Femur (tissue), 1 donor: Measurements from ENCODE around the gene TMEM209.
"Not testable (repeated sequence)": the region's sequence is repeated elsewhere in the genome, so short reads cannot be mapped to it uniquely, and the experiment has no call there.

Experiments
- DNase-seq: peaks from one replicate; pipeline ENCODE4 v3.0.0-alpha.2; 2017

TMEM209 gene

DNA sequence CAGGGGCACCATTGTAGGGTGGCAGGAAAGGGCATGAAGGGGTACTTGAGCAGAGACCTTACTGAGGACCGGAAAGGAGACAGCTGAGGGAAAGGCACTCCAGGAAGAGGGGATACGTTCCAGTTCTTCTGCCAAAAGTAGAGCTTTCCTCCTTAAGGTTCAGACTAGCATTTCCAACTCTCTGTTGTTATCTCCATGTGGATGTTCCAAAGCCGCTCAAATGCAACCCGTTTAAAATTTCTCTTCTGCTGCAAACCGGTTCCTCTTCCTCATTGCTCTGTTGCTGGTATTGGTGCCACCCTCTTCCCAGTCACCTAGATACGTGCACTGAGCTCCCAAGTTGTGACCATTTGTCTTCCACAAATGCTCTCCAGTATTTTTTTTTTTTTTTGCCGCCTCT, 47.5 kb downstream of the TMEM209 start:
- DNase-seq, result no peak

DNA sequence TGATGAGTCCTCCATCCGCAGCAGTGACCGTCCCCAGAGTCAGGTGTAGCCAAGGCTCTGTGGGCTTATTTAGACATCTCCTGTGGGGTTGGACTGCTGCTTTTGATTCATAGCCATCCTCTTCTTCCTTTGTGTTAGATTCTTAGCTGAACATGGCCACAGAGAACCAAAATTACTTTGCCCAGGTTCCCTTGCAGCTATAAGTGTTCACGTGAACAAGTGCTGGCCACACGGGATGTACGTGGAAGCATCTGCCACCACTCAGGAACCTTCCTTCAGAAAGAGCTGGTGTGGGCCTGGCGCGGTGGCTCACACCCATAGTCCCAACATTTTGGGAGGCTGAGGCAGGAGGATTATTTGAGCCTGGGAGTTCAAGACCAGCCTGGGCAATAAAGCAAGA, 49.1 kb downstream of the TMEM209 start:
- no peak for DNase-seq

DNA sequence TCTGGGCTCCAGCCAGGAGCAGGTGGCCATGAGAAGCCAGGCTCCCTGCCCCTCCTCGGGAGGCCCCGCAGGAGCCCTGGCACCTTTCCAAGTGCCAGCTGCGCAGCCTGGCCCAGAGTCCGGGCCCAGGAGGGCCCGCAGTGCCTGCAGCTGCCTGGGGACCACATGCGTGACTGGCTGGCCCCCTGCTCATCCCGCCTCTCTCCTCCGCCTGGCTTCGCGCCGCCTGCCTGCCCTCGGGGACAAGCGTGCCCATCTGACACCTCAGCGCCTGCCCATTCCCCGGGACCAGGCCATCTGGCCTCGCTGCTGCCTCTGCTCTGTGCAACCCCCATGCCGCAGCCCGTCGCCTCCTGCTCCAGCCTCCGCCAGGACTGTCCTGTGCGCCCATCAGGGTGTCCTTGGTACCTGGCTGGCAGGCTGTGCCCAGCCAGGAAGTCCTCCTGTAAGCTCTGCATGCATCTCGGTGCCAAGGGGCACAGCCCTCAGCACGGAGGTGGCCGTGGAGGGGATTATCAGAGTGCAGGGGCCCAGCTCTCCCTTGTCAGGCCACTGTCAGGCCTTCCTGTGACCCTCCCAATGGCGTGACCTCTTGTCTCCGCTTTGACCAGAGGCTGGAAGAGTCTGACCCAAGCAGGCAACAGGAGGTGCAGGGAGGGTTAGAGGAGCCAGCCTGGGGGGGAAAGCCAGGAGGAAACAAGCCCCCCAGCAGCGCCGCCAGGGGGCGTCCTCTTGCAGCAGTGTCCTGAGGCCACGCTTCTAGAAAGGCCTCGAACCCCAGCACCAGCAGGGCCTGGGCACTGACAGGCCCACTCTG, 50.5 kb downstream of the TMEM209 start:
- DNase-seq, result peak; percentile 83

DNA sequence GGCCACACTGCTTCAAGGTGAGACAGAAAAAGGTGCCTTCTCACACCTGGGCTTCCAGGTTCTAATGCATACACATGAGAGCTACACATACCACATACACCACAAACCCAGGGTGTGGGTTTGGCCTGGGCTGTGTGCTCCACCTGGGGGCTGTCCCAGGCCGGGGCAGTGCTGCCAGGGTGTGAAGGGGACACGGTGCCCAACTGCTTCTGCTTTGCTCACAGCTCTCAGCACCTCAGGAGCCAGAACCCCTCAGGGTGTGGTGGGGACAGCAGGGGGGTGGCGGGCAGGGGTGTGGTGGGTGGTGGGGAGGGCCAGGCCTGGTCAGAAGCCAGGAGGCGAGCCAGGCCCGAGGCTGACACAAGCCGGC, 51.1 kb downstream of the TMEM209 start:
- DNase-seq, result no peak

DNA sequence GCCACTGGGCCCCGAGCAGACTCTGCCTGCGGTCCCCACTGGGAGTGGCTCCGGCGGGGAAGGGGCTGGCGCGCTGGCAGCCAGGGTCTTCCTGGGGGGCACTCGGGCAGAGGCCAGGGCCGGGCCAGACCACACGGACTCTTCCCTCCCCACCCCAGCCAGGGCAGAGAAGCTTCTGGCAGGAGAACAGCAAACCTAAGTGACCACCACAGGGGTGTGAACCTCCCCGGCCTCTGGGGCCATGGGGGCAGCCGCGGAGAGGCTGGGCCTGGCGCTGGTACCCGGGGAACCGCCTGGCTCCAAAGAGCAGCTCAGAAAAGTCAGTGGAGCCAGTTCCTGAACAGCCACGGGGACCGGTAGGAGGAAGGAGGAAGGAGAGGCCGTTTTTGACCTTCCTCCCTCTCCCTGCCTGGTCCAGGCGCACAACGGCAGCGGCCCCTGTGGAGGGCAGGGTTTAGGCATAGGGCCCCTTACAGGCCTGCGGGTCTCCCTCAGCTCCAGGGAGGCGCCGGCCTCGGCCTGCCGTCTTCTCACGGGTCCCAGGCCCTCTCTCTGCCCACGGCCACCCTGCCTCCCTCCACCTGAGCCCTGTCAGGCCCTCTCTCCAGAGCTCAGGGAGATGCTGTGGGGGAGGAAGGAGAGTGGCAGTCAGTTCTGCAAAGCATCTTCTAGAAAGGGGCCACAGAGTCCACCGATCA, 51.8 kb downstream of the TMEM209 start:
- peak; percentile 49 for DNase-seq

DNA sequence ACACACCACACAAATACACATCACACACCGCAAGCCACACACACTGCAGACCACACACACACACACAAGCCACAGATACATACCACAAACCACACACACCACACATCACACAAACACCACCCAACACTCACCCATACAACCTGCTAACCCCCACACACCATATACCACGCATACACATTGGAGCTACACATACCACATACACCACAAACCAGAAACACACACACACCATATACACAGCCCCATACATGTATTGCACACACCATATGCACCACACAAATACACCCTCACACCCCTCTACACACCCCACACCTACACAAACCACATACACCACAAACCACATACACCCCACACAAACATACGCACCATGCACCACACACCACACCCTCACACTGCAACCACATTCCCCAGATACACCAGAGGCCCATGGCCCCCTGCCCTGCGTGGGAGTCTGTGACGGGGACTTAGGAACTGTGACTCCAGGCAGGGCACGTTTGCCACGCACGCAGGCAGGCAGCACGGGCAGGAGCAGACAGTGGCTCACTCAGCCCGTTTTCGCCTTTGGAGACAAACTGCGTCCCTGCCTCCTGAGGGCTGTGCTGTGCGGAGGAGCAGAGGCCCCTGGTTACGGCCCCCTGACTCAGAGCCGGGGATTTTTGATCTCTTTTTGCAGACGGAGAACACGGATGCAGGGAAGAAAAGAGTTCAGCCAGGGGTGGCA, 52.6 kb downstream of the TMEM209 start:
- DNase-seq, result peak; percentile 76

DNA sequence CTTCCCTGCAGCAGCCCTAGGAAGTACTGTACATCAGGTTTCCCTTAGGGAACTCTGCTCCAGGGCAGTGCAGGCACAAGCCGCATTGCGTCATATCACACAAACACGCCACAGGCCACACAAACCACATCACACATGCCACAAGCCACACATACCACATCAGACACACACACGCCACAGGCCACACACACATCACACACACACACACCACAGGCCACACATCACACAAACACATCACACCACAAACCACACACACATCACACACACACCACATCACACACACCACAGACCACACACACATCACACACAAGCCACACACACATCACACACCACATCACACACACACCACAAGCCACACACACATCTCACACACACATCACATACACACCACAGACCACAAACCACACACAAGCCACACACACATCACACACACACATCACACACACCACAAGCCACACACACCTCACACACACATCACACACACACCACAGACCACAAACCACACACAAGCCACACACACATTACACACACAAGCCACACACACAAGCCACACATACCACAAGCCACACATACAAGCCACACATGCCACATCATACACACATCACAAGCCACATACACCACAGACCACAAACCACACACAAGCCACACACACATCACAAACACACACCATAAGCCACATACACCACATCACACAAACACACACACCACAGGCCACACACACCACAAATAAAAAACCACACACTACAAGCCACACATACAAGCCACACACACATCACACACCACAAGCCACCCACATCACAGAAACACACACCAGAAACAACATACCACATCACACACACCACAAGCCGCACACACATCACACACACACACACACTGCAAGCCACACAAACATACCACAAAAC, 53.4 kb downstream of the TMEM209 start:
- DNase-seq, result no peak

DNA sequence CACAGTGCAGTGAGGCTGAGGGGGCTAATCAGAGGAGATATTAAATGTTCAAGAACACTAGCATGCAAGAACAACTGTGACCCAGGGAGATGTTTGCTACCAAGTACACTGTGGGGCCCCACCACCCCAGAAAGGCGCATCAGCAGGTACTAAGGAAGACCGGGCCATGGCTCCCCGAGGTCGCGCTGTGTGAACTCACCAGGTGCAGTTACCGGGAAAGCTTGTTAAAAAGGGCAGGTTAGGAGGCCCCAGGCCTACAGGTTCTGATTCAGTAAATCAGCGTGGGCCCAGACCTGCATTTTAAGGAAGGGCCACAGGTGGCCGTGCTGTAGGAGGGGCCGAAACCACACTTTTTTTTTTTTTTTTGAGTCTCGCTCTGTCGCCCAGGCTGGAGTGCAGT, 54.6 kb downstream of the TMEM209 start:
- no peak for DNase-seq

DNA sequence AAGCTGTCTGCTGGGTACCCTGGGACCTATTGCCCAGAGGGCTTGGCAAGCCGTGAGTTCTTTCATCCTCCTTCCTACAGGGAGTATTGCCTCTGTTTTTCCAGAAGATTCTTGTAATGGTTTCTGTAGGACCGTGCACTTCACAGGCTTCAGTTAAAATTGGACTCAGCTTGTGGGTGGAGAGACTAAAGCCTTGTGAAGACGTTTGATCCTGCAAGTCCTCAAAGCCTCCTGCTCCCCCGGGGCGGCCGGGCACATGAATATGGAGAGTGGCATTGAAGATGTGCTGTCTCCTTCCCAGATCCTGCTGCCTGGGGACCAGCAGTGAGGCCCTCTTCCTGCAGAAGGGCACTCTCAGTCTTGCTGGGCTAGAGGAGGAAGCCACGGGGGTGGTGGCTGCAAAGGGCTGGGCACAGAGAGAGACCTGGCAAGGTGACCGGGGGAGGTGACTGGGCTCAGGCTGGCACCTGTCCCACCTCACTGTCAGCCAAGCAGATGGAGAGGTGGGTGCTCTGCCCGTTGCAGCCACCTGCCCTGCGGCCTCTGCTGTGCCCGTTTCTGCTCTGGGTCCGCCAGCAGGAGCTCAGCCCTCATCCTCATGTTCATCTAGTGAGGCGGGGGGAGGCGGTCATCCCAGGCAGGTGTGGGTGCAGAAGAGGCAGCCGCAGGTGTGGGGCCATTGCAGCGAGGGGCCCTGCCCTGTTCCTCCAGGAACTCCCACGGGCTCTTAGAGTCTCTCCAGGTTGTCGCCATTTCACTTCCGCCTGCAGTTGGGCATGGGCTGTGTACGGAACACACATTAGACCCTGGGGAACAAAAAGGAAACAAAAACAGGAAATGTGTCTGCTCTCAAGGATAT, 55.7 kb downstream of the TMEM209 start:
- no peak for DNase-seq

DNA sequence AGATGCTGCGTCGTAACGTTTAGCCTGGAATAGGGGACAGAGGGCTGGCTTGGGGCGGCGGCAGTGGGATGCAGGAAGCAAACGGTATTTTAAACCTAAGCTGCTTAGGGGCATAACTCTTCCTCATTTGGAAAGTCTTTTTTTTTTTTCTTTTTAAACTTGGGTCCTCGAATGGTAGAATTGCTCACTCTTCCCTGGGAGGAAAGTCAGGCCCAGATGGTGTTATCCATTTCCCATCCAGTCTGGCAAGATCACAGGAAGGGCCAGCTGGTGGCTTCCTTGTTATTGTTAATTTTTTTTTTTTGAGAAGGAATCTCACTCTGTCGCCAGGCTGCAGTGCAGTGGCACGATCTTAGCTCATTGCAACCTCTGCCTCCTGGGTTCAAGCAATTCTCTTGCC, 56.6 kb downstream of the TMEM209 start:
- DNase-seq, result no peak

DNA sequence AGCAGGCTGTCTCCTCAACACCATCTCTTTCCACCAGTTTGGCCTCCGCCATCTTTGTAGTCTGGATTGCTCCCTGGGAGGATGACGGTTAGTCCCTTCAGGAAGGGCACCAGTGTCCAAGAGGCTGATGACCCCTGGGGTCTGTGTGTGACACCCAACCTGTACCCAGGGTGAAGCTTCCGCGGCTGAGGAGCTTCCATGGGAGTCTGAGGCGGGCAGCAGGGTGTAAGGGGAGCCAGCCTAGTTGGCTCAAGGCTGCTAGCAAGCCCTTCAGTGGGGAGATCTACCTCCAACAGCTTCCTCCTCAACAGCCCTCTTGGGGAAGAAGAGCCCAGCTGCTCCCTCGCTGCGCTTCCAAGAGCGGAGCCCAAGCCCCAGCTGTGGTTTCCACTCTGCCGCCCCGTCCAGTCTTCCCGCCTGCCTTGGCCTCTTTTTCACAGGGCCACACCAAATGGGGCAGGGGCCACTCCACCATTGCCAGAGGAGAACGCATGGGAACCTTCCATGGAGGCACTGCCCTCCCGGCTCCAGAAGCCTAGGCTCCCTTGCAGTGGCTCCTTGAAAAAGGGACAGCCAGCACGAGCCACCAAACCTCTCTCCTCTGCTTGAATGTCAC, 57.4 kb downstream of the TMEM209 start:
- DNase-seq, result no peak

DNA sequence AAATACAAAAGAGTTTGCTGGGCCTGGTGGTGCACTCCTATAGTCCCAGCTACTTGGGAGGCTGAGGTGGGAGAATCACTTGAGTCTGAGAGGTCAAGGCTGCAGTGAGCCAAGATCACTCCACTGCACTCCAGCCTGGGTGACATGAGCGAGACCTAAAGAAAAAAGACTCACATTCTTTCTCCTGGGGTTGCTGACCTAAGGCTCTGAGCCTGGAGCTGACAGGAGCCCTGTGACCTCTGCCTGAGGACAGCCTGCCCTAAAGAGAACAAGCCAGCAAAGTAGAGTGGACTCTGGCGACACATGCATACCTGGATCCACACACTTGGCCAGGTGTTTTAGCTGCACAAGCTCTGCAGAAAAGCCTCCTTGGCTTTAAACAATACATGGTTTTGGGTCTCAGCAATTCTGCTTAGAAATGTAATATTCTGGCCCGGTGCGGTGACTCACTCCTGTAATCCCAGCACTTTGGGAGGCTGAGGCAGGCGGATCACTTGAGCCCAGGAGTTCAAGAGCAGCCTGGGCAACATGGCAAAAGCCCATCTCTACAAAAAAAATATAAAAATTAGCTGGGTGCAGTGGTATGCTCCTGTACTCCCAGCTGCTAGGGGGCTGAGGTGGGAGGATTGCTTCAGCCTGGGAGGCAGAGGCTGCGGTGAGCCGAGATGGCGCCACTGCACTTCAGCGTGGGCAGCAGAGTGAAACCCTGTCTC, 58.4 kb downstream of the TMEM209 start:
- no peak for DNase-seq

DNA sequence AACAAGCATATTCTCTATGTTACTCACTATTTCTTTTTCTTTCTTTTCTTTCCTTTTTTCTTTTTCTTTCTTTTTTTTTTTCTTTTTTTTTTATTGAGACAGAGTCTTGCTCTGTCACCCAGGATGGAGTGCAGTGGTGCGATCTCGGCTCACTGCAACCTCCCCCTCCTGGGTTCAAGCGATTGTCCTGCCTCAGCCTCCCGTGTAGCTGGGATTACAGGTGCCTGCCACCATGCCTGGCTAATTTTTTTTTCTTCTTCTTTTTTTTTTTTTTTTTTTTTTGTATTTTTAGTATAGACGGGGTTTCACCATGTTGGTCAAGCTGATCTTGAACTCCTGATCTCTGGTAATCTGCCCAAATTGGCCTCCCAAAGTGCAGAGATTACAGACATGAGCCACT, 59.1 kb downstream of the TMEM209 start:
- not testable (repeated sequence) for DNase-seq

DNA sequence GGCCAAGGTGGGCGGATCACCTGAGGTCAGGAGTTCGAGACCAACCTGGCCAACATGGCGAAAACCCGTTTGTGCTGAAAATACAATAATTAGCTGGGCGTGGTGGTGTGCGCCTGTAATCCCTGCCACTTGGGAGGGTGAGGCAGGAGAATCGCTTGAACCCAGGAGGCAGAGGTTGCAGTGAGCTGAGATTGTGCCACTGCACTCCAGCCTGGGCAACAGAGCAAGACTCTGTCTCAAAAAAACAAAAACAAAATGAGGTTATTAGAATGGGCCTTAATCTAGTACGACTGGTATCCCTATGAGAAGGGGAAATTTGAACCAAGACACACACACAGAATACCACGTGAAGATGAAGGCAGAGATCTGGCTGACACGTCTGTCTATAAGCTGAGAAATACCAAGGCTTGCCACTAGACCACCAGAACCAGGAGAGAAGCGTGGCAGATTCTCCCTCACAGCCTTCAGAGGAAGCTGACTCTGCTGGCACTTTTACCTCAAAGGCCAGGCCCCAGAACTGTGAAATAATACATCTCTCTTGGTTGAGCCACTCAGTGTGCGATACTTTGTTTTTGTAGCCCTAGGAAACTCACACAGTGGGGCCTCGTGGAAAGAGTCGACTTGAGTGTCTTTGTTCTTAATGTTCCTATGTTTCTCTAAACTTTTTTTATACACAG, 59.6 kb downstream of the TMEM209 start:
- no peak for DNase-seq

DNA sequence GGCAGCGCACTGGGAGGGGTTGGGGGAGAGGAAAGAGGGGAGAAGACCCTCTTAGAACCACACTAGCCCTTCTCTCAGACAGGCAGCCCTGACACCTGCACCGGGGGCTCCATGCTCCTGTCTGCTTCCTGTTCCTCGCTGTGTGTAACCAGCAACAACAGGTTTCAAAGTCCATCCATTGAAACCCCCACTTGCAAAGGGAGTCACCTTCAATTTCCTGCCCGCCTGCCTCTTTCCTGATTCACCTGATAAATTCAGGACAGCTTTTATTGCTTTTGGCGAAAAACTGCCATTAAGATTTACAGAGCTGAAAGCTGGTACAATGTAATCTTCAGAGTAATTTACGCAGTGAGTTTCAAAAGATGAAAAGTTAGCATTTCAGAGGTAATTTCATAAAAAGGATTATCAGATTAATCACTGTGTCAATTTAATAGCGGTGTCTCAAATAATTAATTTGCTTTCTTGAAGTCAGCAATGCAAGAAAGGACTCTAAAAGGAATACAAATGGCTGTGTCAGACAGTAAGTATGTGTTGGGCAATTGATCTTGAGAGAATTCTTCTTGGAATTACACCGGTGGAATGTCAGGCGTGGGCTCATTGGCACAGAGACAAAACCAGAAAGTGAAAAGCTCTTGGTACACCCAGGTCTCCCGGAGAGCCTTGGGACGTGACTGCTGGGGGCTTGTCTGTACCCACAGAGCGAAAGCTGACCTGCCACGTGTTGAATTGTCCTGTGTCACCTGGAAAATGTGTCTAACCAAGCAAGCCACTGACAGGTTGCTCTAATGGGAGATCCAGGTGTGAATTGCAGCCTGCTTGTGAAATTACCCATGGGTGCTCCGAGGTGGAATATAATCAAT, 60.7 kb downstream of the TMEM209 start:
- no peak for DNase-seq

DNA sequence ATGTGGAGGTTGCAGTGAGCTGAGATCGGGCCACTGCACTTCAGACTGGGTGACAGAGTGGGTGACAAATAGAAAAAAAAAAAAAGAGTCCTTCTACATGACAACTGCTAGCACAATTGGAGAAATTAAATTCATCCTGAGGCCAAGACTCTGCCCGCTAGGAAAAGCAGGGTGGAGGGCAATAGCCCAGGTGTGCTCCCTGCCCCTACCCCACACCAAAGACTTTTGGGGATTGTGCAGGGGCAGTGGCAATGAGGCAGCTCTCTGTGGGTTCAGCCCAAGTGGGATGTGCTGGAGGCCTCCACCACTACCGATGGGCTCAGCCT, 61.3 kb downstream of the TMEM209 start:
- DNase-seq, result no peak

DNA sequence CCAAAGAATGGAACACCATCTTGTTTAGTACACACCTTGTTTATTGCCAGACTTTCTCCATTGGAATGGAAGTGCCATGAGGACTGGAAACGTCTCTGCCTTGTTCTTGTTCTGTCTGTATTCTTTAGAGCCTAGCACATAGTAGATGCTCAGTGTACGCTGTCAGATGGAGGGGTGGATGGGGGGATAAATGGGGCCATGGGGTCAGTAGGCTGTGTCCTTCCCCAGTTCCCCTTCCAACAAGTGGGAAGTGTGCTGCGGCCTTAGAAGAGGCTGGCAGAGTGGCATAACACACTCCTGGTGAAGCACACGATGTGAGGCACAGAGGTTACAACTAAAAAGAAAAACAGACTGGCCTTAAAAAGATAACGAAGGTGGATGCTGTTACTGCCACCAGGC, 61.9 kb downstream of the TMEM209 start:
- DNase-seq, result no peak

DNA sequence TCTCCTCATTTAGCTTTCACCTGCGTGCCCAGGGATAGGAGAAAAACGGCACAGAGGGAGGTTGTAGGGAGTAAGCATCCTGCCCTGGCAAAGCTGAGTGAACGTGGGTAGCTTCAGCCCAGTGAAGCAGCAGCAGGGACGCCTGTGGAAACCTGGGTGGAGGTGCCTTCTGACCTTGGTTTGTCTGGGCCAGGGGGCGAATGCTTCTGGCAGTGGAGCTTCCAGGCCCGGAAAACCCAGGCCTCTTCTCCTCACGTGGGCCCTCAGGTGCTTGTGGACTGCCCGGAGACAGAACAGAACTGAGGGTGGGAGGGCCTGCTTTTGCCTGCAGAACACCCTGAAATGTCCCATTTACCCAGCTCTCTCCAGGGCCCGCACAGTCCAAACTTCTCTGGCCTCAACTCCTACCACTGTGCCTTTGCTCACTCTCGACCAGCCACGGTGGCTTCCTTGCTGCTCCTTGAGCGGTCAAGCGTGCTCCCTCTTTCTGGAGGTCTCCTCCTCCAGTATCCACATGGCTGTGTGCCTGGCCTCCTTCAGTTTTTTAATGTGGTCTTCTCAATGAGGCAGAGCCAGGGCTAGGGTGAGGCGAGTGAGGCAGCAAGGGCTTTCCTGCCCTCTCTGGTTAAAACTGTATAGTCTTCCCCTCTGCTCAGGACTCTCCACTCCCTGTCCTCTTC, 62.4 kb downstream of the TMEM209 start:
- no peak for DNase-seq
